Urinary bladder (tissue), 4 donors: ENCODE measurements around the gene ZSWIM4. TPM values are rescaled to one million over a fixed set of nuclear protein-coding genes. Genes with fewer than 3 reads are reported as not detected.

ENCODE experiments used
- DNase-seq: peaks from one replicate; pipeline ENCODE4 v3.0.0-alpha.2; 2015; ENCODE audit errors: extremely low spot score
- H3K27ac ChIP-seq: one replicate; pipeline ENCODE4 v1.5.1; 2013; ENCODE audit warnings: low read depth, mild to moderate bottlenecking, moderate library complexity
- H3K36me3 ChIP-seq: one replicate; pipeline ENCODE4 v1.6.1; 2013; ENCODE audit warnings: mild to moderate bottlenecking, moderate library complexity; ENCODE audit not compliant: insufficient read depth
- H3K4me1 ChIP-seq: one replicate; pipeline ENCODE4 v1.6.1; 2013; ENCODE audit warnings: mild to moderate bottlenecking, moderate library complexity; ENCODE audit not compliant: insufficient read depth
- H3K4me3 ChIP-seq: one replicate; pipeline ENCODE4 v1.5.1; 2013; ENCODE audit warnings: low read depth, low read length
- WGBS: extraction: QIAGEN DNeasy Blood & Tissue Kit; methylation state at CpG from one replicate; pipeline ENCODE4 v1.1.7; 2013; 5-methylcytosine and 5-hydroxymethylcytosine counted together
- polyA plus RNA-seq: library from polyadenylated mRNA; stranded (reverse); fragments of 200-250 nt; gene quantifications from one replicate; pipeline ENCODE4 v1.2.3, GENCODE V29; 2013
- small RNA-seq: library from RNA; depleted of rRNA; stranded (forward); fragments of <200 nt; gene quantifications from one replicate; pipeline ENCODE3, GENCODE V24; 2014
- total RNA-seq: library from RNA; depleted of rRNA; stranded (reverse); fragments of >200 nt; gene quantifications from one replicate; pipeline ENCODE4 v1.2.3, GENCODE V29; 2014
- donor health status: healthy with polysubstance abuse.
- donor health status: healthy.

Gene ZSWIM4
- total and polyA plus RNA-seq, 2 donors: 2.2 to 2.5 TPM

GRCh38 chr19:13880059-13881043, 85.1 kb downstream of the ZSWIM4 start:
- WGBS: 6% methylated on average over 34 of the region's 34 CpGs
- H3K4me1 ChIP-seq: no peaks in the 10 kb centered on the region

GRCh38 chr19:13881251-13881691, 86.0 kb downstream of the ZSWIM4 start:
- H3K4me3 ChIP-seq: no peak overlapping the region
- no peaks in the 10 kb centered on the region for H3K36me3 ChIP-seq
- WGBS: 39% methylated on average over 12 of the region's 12 CpGs
- H3K27ac ChIP-seq: peak overlapping the region; percentile 73
- no peaks in the 10 kb centered on the region for H3K4me1 ChIP-seq
- no peak for DNase-seq

More at GRCh38 chr19:13880059-13881043, 85.1 kb downstream of the ZSWIM4 start:
- Histone ChIP-seq H3K27ac (peak overlapping the region; percentile 47), H3K4me3 (no peak overlapping the region), H3K36me3 (no peaks in the 10 kb centered on the region)
- DNase-seq: peak; percentile 83

Small RNA genes within 50 kb of the gene (small RNA-seq; reads per million reads assigned to genes)
- gene MIR181C (352 reads per million, percentile 98 among the genes with 10 or more reads in this experiment), gene MIR181D (34.4 reads per million, percentile 96 among the genes with 10 or more reads in this experiment), gene RN7SL619P (not detected)

Other genes with a start within 250 kb of the ZSWIM4 start
- gene MRI1, start 30.9 kb upstream of the ZSWIM4 start, total RNA-seq: 23.3 TPM
- gene MRI1, start 30.9 kb upstream of the ZSWIM4 start, polyA plus RNA-seq: 38.1 TPM
- gene C19orf53, start 21.0 kb upstream of the ZSWIM4 start, total RNA-seq: 22.6 TPM
- gene C19orf53, start 21.0 kb upstream of the ZSWIM4 start, polyA plus RNA-seq: 156 TPM
- gene NANOS3, start 81.7 kb downstream of the ZSWIM4 start, total RNA-seq: not detected
- 0.57 TPM for gene NANOS3, start 81.7 kb downstream of the ZSWIM4 start, polyA plus RNA-seq
- gene BRME1, start 110.7 kb downstream of the ZSWIM4 start, total RNA-seq: 2.0 TPM
- gene BRME1, start 110.7 kb downstream of the ZSWIM4 start, polyA plus RNA-seq: 2.2 TPM
- 7.3 TPM for gene CC2D1A, start 110.8 kb downstream of the ZSWIM4 start, total RNA-seq
- 25.8 TPM for gene CC2D1A, start 110.8 kb downstream of the ZSWIM4 start, polyA plus RNA-seq
- gene PODNL1, start 143.0 kb downstream of the ZSWIM4 start, total RNA-seq: 0.21 TPM
- gene PODNL1, start 143.0 kb downstream of the ZSWIM4 start, polyA plus RNA-seq: 2.4 TPM
- 6.6 TPM for gene DCAF15, start 157.1 kb downstream of the ZSWIM4 start, total RNA-seq
- gene DCAF15, start 157.1 kb downstream of the ZSWIM4 start, polyA plus RNA-seq: 26.0 TPM
- gene RFX1, start 210.9 kb downstream of the ZSWIM4 start, total RNA-seq: 2.9 TPM
- 8.1 TPM for gene RFX1, start 210.9 kb downstream of the ZSWIM4 start, polyA plus RNA-seq
- not detected for gene RLN3, start 232.7 kb downstream of the ZSWIM4 start, total RNA-seq
- gene RLN3, start 232.7 kb downstream of the ZSWIM4 start, polyA plus RNA-seq: not detected
- 2.0 TPM for gene IL27RA, start 236.3 kb downstream of the ZSWIM4 start, total RNA-seq
- 4.8 TPM for gene IL27RA, start 236.3 kb downstream of the ZSWIM4 start, polyA plus RNA-seq